AG09319 (cell line): ENCODE measurements around the gene CALU.

Experiments used
- DNase-seq: peaks from one replicate; pipeline ENCODE4 v3.0.0-alpha.2; 2010; ENCODE audit warnings: low read depth; ENCODE audit errors: extremely low read depth
- TF ChIP-seq, protein P1 (sequence below): IDR thresholded peaks from 2 replicates; pipeline ENCODE4 v1.5.1; 2011; ENCODE audit warnings: low read depth, mild to moderate bottlenecking, inconsistent platforms, low read length, moderate library complexity

The CALU gene

DNA sequence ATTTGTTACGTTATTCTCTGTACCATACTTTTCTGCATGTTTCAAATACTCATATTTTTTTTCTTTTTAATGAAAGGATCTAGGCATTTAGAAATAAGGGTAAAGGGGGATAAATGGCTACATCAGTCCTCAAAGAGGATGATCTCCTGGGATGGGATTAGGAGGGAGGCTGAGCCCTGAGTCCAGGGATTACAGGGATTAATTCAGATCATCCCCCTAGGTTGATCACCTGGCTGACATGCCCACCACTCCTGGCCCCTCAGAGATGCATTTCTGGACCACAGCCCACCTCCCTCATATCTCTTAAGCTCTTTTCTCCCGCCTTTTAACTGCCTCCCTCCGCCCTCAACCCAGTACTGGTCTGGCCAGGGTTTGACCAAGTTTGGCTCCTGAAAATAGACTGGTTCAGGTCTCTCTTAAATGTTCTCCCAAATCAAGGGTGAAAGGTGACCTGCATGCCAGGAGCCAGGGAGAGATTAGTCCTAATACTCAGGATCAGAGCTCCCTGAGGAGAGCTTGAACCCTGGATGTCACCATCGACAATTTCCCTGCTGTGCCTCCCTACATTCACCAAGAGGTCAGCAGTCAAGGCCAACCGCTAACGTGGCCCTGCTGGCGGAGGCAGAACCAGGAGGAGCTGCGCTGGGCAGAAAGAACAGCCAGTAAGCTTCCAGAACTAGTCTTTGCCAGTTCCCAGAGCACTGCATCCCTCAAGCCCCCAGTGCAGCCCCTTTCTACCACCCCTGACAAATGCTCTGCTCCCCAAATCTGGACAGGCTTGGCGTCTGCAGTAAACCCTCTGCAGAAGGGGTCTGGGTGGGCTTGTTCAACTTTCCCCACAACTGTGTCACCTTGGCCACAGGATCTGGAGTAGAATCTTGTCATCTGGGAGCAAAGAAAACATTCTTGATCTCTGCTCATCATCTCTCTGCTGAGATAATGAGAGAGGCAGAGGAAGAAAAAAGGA is 49.6 kb downstream of the CALU start:
- no peak for DNase-seq
- TF ChIP-seq, protein P1, sequence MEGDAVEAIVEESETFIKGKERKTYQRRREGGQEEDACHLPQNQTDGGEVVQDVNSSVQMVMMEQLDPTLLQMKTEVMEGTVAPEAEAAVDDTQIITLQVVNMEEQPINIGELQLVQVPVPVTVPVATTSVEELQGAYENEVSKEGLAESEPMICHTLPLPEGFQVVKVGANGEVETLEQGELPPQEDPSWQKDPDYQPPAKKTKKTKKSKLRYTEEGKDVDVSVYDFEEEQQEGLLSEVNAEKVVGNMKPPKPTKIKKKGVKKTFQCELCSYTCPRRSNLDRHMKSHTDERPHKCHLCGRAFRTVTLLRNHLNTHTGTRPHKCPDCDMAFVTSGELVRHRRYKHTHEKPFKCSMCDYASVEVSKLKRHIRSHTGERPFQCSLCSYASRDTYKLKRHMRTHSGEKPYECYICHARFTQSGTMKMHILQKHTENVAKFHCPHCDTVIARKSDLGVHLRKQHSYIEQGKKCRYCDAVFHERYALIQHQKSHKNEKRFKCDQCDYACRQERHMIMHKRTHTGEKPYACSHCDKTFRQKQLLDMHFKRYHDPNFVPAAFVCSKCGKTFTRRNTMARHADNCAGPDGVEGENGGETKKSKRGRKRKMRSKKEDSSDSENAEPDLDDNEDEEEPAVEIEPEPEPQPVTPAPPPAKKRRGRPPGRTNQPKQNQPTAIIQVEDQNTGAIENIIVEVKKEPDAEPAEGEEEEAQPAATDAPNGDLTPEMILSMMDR: no peak

DNA sequence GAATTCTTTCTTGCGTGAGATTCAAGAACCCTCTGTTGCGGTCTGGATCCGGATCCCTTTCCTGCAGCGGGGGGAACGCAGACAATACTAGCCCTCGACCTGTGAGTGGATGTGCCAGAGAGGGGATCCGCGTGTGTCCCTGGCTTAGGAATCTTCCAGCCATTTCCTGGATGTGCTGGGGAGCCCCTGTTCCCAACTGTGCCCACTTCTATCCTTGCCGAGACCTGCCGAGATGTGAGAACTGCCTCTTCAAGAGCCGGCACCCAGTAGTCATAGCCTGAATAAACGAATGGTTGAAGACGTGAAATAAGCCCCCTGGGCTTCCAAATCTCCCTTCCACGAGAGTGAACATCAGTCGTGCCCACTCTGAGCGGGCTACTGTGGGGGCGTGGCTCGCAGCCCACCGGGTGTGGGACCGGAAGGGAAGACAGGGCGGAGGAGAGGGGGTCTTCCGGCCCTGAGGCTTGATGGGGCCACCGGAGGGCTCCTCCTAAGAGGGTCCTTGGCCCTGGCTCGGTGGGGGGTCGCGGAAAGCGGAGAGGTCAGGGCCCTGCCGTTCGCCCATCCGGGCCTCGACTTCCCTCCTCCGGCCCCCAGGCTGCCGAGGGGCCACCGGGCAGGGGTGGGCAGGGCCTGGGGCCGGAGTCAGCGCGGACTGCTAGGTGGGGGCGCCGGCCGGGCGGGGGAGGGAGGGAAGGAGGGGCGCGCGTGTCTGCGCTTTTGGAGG is 51.3 kb downstream of the CALU start:
- TF ChIP-seq, protein P1: no peak
- DNase-seq: no peak

DNA sequence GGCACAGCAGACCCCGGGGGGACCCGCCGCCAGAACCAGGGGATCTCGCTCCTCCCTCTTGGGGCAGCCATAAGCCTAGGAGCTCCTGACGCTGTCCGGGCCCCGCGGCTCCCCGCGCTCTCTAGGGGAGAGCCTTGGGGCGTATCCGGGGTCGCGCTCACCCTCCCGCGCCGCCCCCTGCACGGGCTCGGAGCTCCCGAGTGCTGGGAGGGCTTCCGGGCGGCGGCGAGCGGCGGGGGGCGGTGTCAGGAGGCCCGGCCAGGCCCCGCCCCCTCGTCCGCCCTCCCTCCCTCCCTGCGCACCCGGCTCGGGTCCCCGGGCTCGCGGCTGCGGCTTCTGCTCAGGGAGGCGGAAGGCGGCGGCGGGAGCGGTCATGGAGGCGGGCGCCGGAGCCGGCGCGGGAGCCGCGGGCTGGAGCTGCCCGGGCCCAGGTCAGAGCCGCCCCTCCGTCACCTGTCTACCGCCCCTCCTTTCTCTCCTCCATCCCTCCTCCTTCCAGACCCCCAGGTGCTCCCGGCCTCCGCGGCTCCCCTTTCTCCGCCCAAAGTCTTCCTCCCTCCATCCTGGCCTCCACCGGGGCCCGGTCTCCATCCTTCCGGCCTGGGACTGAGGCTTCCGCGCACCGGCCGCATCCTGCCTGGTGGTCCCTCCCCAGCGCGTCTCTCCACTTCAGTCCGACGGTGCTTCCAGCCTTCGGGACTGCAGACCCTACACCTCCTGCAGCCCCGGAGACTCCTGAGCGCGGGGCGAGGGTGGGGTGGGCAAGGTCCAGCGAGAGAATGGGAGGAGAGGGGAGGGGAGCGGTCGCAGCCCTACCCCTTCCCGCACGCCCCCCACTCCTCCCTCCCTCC is 52.2 kb downstream of the CALU start, which contains the start of gene CCDC136:
Gene CCDC136, plus strand, starts transcription at position 848 of the 851 bp plus-strand sequence. CDS start 444 bp downstream, outside the sequence.
- TF ChIP-seq, protein P1: no peak
- DNase-seq: peak; percentile 16

GRCh38 chr7:128791972-128792327 is 52.8 kb downstream of the CALU start:
- TF ChIP-seq, protein P1: no peak
- no peak for DNase-seq

DNA sequence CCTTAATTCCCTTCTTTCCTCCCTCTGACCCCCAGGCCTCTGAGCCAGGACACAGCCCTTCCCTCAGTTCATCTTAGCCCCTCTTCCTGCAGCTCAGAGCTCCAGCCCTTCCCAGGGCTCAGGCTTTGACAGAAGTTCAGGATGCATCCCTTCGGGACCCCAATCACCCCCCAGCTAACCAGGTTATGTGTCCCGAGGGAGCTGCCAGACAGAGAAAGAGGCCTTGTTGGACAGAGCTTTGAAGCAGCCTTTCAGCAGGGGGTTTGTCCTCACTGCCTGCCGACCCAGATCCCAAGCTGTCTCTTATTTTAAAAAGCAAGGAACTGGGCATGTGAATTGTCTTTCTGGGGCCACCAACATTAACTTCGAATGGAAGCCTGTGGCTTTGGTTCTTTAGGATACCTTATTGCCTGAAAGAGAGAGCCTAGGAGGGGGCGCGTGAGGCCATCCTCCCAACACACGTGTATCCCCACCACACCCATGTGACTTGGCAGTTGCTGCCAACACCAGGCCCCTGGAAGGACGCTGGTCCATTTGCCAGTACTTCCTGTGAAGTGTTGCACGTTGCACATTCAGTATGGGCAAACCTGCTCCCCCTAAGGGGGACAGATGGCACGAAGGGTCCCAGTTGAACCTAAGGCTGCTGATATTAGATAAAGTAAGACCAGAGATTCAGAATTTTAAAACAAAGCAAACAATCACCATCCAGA is 53.5 kb downstream of the CALU start:
- DNase-seq: no peak
- TF ChIP-seq, protein P1: no peak

DNA sequence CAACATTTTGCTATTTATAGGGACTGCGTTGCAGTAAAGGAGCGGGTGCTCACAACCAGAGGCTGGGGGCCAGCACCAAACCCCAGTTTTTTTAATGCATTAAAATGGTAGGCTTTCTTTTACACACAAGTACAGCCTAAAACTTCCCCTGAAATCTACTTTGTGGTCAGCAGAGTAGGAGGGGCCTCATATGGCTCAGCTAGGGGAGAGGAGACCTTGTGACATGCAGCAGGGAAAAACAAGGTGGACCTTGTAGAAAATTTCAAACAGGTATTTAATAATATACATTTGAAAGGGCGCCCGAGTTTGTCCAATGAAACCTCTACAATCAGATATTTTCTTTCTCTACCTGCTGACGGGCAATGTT is 54.0 kb downstream of the CALU start:
- no peak for DNase-seq
- TF ChIP-seq, protein P1: no peak
